Transverse colon (tissue), 4 donors: ENCODE measurements around the gene NEK7.

Experiments used
- CTCF ChIP-seq, 5 experiments: fragments of 200-600 bp in 3 of 5; fragments of 450-650 bp in 2 of 5; sonication (generic) in 3 of 5; IDR thresholded peaks; 1 replicate in 2 of 5; 2 replicates in 3 of 5; pipeline ENCODE4 v1.5.1; 2016 to 2017; ENCODE audit warnings: antibody characterized with exemption in 5 of 5, inconsistent platforms in 3 of 5, mild to moderate bottlenecking in 2 of 5, moderate library complexity in 1 of 5
- EP300 ChIP-seq: sonication (generic); formaldehyde crosslinking; IDR thresholded peaks from one replicate; pipeline ENCODE4 v1.6.1; 2017; ENCODE audit warnings: antibody characterized with exemption, low read depth
- POLR2A ChIP-seq: fragments of 450-650 bp; IDR thresholded peaks from one replicate; pipeline ENCODE4 v1.6.1; 2016; ENCODE audit warnings: antibody characterized with exemption, mild to moderate bottlenecking, moderate library complexity
- POLR2AphosphoS5 ChIP-seq, 3 donors: sonication (generic); formaldehyde crosslinking; IDR thresholded peaks; one replicate each; pipeline ENCODE4 v1.6.1; 2016; ENCODE audit warnings: antibody characterized with exemption in 3 of 3

DNA sequence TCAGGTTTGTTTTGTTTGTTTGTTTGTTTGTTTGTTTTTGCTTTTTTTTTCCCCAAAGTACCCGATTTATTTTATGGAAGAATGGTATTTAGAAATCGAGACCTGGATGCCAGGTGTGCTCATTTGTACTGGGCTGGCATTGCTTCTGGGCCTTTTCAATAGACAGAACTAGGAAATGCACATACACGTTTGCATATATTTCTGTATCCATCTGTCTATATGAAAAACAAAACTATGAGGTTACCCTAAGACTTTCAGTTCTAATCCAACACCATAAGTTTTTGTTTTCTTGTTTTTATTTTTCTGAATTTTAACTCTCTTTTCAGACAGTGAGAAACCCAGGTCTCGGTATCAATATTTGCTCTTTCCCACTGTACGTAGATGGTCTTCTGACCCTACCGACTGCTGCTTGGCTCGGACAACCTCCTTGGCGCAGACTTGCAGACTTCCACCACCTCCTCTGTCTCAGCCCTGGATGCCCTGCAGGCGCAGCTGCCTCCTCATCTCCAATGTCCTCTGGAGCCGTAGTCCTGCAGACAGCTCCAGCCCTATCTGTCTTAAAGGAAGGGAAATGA lies 171.7 kb downstream of the NEK7 start:
- no peak for TF ChIP-seq CTCF (IDR thresholded peaks at IDR 0.05)
- TF ChIP-seq POLR2AphosphoS5 (IDR thresholded peaks at IDR 0.05) = no peak
- no peak for TF ChIP-seq POLR2A
- TF ChIP-seq EP300 = no peak
